Right lobe of liver (tissue), 4 donors: ENCODE results near the gene SLC35B4.

Experiments
- CTCF ChIP-seq, 4 donors: fragments of 200-600 bp in 3 of 4; fragments of 450-650 bp in 1 of 4; IDR thresholded peaks; one replicate each; pipeline versions ENCODE4 v1.5.1 to v1.8.0; 2016 to 2022; ENCODE audit warnings: antibody characterized with exemption in 4 of 4, mild to moderate bottlenecking in 2 of 4
- POLR2A ChIP-seq: fragments of 450-650 bp; IDR thresholded peaks from one replicate; pipeline ENCODE4 v1.6.1; 2017; ENCODE audit warnings: antibody characterized with exemption, mild to moderate bottlenecking
- donor health status: DM: no; HTN: no; CAD: no.
- donor health status: DM: no; HTN: no; CAD: no.
- donor health status: DM: no; HTN: yes; CAD: no.

DNA sequence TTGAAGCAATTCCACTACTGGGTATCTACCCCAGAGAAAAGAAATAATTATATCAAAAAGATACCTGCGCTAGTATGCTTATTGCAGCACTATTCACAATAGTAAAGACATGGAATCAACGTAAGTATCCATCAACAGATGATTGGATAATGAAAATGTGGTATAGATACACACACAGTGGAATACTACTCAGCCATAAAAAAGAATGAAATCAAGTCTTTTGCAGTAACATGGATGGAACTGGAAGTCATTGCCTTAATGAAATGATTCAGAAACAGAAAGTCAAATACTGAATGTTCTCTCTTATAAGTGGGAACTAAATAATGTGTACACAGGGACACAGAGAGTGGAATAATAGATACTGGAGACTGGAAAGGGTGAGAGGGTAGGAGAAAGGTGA, 7.4 kb upstream of the SLC35B4 start:
- TF ChIP-seq POLR2A: no peak
- no peak for TF ChIP-seq CTCF (IDR thresholded peaks at IDR 0.05)
